Astrocyte of the spinal cord (primary cell): ENCODE data around the gene CHID1.

ENCODE experiments used
- DNase-seq: peaks from one replicate; pipeline ENCODE4 v3.0.0; 2011; ENCODE audit warnings: low read depth, low spot score
- H3K4me3 ChIP-seq: 2 replicates; pipeline ENCODE4 v1.5.1; 2011; ENCODE audit warnings: low read depth, mild to moderate bottlenecking, low read length, moderate library complexity
- in situ Hi-C: cut with HindIII; loops from 2 replicates; pipeline ENCODE4 v1.10.0; 2017; ENCODE audit warnings: low sequenced_read_pairs
- TF ChIP-seq, protein P1 (sequence below): IDR thresholded peaks from 2 replicates; pipeline ENCODE4 v1.5.1; 2012; ENCODE audit warnings: low read depth, mild to moderate bottlenecking, low read length, inconsistent platforms

The CHID1 gene

GRCh38 chr11:844693-845644, 65.6 kb downstream of the CHID1 start:
- in situ Hi-C loops = no loop called here

DNA sequence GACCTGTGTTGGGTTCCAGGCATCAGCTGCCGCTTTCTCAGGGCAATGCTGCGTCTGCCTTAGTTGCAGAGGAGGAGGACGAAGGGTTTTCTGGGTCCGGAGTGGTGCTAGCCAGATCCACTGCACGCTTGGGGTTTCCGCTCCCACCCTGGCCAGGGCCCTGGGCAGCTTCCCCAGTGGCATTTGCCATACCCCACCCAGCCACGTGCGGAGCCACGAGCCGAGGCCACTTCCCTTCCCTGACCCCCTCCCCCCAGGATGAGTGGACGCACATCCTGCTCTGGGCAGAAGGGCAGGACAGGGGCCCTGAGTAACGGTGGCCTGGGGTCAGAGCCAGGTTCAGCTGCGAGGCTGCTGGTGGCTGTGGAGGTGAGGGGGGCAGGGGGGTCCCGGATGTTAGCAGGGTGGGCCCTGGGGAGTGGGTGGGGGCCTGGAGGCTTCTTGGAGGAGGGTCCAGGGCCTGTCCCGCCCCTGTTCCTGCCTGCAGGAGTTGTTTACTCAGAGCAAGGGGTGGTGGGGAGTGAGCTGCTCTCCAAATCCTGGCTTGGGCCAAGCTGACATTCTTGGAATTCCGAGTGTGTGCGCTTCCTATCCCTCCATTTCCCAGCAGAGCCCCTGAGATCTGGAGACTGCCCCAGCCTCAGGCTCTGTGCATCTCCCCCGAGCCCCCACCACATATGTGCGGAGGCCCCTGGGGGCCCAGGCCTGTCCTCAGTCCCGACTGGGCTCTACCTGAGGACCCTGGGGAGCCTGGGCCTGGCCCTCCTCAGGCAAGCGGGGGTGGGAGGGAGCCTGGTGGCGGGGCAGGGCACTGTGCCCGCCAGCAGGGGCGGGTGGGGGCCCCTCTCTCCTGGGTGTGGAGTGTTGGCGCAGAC, 66.6 kb downstream of the CHID1 start:
- peak overlapping the region; percentile 85 for H3K4me3 ChIP-seq
- DNase-seq = peak; percentile 94

More at GRCh38 chr11:844693-845644, 65.6 kb downstream of the CHID1 start:
- DNase-seq = peak; percentile 92
- TF ChIP-seq, protein P1, sequence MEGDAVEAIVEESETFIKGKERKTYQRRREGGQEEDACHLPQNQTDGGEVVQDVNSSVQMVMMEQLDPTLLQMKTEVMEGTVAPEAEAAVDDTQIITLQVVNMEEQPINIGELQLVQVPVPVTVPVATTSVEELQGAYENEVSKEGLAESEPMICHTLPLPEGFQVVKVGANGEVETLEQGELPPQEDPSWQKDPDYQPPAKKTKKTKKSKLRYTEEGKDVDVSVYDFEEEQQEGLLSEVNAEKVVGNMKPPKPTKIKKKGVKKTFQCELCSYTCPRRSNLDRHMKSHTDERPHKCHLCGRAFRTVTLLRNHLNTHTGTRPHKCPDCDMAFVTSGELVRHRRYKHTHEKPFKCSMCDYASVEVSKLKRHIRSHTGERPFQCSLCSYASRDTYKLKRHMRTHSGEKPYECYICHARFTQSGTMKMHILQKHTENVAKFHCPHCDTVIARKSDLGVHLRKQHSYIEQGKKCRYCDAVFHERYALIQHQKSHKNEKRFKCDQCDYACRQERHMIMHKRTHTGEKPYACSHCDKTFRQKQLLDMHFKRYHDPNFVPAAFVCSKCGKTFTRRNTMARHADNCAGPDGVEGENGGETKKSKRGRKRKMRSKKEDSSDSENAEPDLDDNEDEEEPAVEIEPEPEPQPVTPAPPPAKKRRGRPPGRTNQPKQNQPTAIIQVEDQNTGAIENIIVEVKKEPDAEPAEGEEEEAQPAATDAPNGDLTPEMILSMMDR = no peak
- H3K4me3 ChIP-seq = peak overlapping the region; percentile 85

DNA sequence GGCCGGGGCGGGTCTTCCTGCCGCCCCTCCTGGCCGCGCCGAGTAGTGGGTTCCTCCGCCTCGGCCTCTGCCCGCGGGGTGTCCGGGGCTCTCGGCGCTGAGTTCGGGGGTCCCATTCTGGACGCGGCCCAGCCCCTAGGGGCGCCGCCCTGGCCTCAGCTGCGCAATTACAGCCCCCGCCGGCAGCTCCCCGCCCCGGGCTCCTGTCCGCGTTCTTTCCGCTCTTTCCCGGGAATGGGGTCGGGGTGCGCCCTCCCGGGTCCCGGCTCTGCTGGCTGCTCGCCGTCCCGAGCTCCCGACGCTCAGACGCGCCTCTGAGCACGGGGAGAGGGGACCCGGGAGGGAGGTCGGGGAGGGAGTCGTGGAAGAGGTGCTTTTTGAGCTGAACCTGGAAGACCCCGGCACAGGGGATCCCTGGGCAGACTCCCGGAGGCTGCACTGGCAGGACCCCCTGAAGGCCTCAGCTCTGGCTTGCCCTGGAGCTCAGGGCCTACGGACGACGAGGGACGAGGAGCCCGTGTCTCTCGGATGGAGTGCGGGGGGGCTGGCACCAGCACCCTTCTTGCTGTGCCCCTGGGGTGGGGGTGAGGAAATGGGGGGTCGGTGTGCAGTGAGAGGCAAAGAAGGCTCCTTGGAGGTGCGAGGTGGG, 67.4 kb downstream of the CHID1 start:
- TF ChIP-seq, protein P1 = no peak
- in situ Hi-C loops = no loop called here
- DNase-seq = no peak
- peak overlapping the region; percentile 85 for H3K4me3 ChIP-seq

More for the DNA sequence above, 66.6 kb downstream of the CHID1 start:
- TF ChIP-seq, protein P1 = no peak
- in situ Hi-C loops = no loop called here

GRCh38 chr11:842370-843002, 68.1 kb downstream of the CHID1 start, which contains the start of the genes POLR2L and TSPAN4:
Gene POLR2L (minus strand): TSS chr11:842529. CDS start chr11:842508, 21 bp downstream.
Gene TSPAN4 (plus strand): TSS chr11:842852. CDS start chr11:850305, 7,453 bp downstream.
- DNase-seq = peak; percentile 88
- TF ChIP-seq, protein P1 = no peak

GRCh38 chr11:841981-842369, 68.6 kb downstream of the CHID1 start:
- in situ Hi-C loops = no loop called here
- peak overlapping the region; percentile 85 for H3K4me3 ChIP-seq
- no peak for DNase-seq
- TF ChIP-seq, protein P1 = no peak

More at GRCh38 chr11:842370-843002, 68.1 kb downstream of the CHID1 start, which contains the start of the genes POLR2L and TSPAN4:
- peak within 1 kb of the TSS; percentile 85 for H3K4me3 ChIP-seq
- in situ Hi-C loops = no loop called here
